NCI-H1694 treated with DMSO at 0.1 percent for 48 hours (cell line): Measurements from ENCODE around the gene GBA2.

Source experiments
- DNase-seq: peaks from one replicate; lab custom pipeline; 2025; lab: John Stamatoyannopoulos, UW

GBA2 gene

GRCh38 chr9:35738186-35738585 lies 10.8 kb downstream of the GBA2 start:
- DNase-seq: no peak

GRCh38 chr9:35737143-35737542 lies 11.9 kb downstream of the GBA2 start:
- DNase-seq: no peak

- DNase-seq: peak; percentile 48
Observed at GRCh38 chr9:35736201-35736633, 12.8 kb downstream of the GBA2 start.

- DNase-seq: no peak
Observed at GRCh38 chr9:35734096-35734495, 14.9 kb downstream of the GBA2 start.

GRCh38 chr9:35732800-35733541 lies 16.1 kb downstream of the GBA2 start:
- DNase-seq: peak; percentile 40

GRCh38 chr9:35732185-35732799 lies 16.7 kb downstream of the GBA2 start, which contains the start of the genes CREB3 and TLN1:
Gene CREB3, plus strand, starts transcription at chr9:35732666. Its CDS starts 107 bp downstream, at chr9:35732773.
Gene TLN1, minus strand, starts transcription at chr9:35732195. Its CDS starts 6,501 bp downstream, at chr9:35725694.
- peak; percentile 97 for DNase-seq

- DNase-seq: no peak
Observed at GRCh38 chr9:35731415-35732184, 17.4 kb downstream of the GBA2 start.

GRCh38 chr9:35730486-35730854 lies 18.6 kb downstream of the GBA2 start:
- DNase-seq: no peak

- peak; percentile 52 for DNase-seq
Observed at GRCh38 chr9:35729700-35730485, 19.1 kb downstream of the GBA2 start.

- no peak for DNase-seq
Observed at GRCh38 chr9:35729101-35729500, 19.9 kb downstream of the GBA2 start.

- no peak for DNase-seq
Observed at GRCh38 chr9:35728041-35728971, 20.7 kb downstream of the GBA2 start.

- no peak for DNase-seq
Observed at GRCh38 chr9:35727676-35728040, 21.4 kb downstream of the GBA2 start.

- no peak for DNase-seq
Observed at GRCh38 chr9:35726931-35727330, 22.1 kb downstream of the GBA2 start.

GRCh38 chr9:35725362-35725761 lies 23.7 kb downstream of the GBA2 start:
- DNase-seq: no peak

- DNase-seq: no peak
Observed at GRCh38 chr9:35723908-35724307, 25.1 kb downstream of the GBA2 start.

GRCh38 chr9:35723426-35723825 lies 25.6 kb downstream of the GBA2 start:
- DNase-seq: no peak

- DNase-seq: no peak
Observed at GRCh38 chr9:35719546-35719945, 29.5 kb downstream of the GBA2 start.

- no peak for DNase-seq
Observed at GRCh38 chr9:35718721-35719511, 30.1 kb downstream of the GBA2 start.

GRCh38 chr9:35717132-35717870 lies 31.7 kb downstream of the GBA2 start:
- DNase-seq: no peak
